Measurements from ENCODE around the gene STUB1. TPM values are rescaled to one million over a fixed set of nuclear protein-coding genes. Genes with fewer than 3 reads are reported as not detected.

STUB1 gene
- polyA plus RNA-seq, 2 of the 4 experiments (the other 2 are of a cell fraction) = 60.6 to 93.5 TPM

GRCh38 chr16:694187-694862 is 14.1 kb downstream of the STUB1 start (continued):
- TF ChIP-seq ELK1 (IDR thresholded peaks at IDR 0.05; ENCODE audit: low read depth, low read length) = no peak
- no peak for TF ChIP-seq SMC3 (IDR thresholded peaks at IDR 0.05)
- no peak for TF ChIP-seq EP300 (IDR thresholded peaks at IDR 0.05)
- no peak for TF ChIP-seq KDM5A (IDR thresholded peaks at IDR 0.05)

- ATAC-seq = no peak
- peaks cover 18% of the 10 kb centered on the region; the same call in 2 of the 3 replicates for H3K4me1 ChIP-seq
- no peaks in the 10 kb centered on the region for H3K9me3 ChIP-seq
- H3K4me3 ChIP-seq = peak overlapping the region; percentile 37
- no peak for DNase-seq (ENCODE audit: low read depth in 1 of 2, low spot score in 1 of 2)
- peak overlapping the region in 1 of 2 experiments; percentile 76; a peak in 4 of 6 replicates for H3K27ac ChIP-seq
- no peak for FAIRE-seq
- ChIA-PET POLR2A (interaction anchor here (1.1 to 1.6 kb wide), 4 partner anchors 9 to 26 kb away, joined by 3 to 7 read pairs (median 6); partner anchors contain the start of gene ANTKMT), CTCF (interaction anchor here (1.0 to 2.5 kb wide), 8 partner anchors 9 to 90 kb away, joined by 3 to 25 read pairs (median 5); no protein-coding TSS in a partner anchor)
- peak overlapping the region; percentile 91 for H3K4me2 ChIP-seq
- 11% methylated on average over 9 of the region's 37 CpGs for WGBS (ENCODE audit: missing lambda C conversion rate)
- TF ChIP-seq ESRRA (IDR thresholded peaks at IDR 0.05; ENCODE audit: borderline replicate concordance, low read length) = no peak
- TF ChIP-seq JUN (IDR thresholded peaks at IDR 0.05) = no peak
- no peak for TF ChIP-seq SREBF2 (IDR thresholded peaks at IDR 0.05)
- no peak for TF ChIP-seq FOSB (CRISPR knock-in tag; IDR thresholded peaks at IDR 0.05)
- TF ChIP-seq CBX8 (IDR thresholded peaks at IDR 0.05) = no peak
- TF ChIP-seq EP300 (IDR thresholded peaks at IDR 0.05) = no peak
- TF ChIP-seq FOSL2 (IDR thresholded peaks at IDR 0.05) = no peak
- TF ChIP-seq FOSL2 (CRISPR knock-in tag; IDR thresholded peaks at IDR 0.05) = no peak
- no peak for TF ChIP-seq CEBPB (IDR thresholded peaks at IDR 0.05)
- no peak for TF ChIP-seq PBX3 (IDR thresholded peaks at IDR 0.05)
- no peak for TF ChIP-seq MAX (IDR thresholded peaks at IDR 0.05)
- no peak for TF ChIP-seq FOXS1 (CRISPR knock-in tag; IDR thresholded peaks at IDR 0.05)
- no peak for TF ChIP-seq KDM1A (IDR thresholded peaks at IDR 0.05; ENCODE audit: low read depth)
- TF ChIP-seq ELK1 (IDR thresholded peaks at IDR 0.05; ENCODE audit: low read depth, low read length) = no peak
- no peak for TF ChIP-seq RFX5 (IDR thresholded peaks at IDR 0.05)
- TF ChIP-seq CHD4 (IDR thresholded peaks at IDR 0.05; ENCODE audit: borderline replicate concordance) = no peak
- TF ChIP-seq PHF8 (IDR thresholded peaks at IDR 0.05; ENCODE audit: borderline replicate concordance, low read depth) = no peak
- TF ChIP-seq POLR2A (IDR thresholded peaks at IDR 0.05; ENCODE audit: low read length) = no peak
- TF ChIP-seq HMGXB4 (CRISPR knock-in tag; IDR thresholded peaks at IDR 0.05; ENCODE audit: borderline replicate concordance) = no peak
- TF ChIP-seq NR3C1 (IDR thresholded peaks at IDR 0.05) = no peak
Measured at GRCh38 chr16:694863-695354, 14.7 kb downstream of the STUB1 start.
